Measurements from ENCODE around the gene MVB12B. TPM values are rescaled to one million over a fixed set of nuclear protein-coding genes. Genes with fewer than 3 reads are reported as not detected.
A peak's percentile ranks its signal among the peaks of the same experiment; 100 is the strongest.

Gene MVB12B
- total RNA-seq, 2 donors from 2014 or later, result 1.1 to 13.3 TPM

- no peak for DNase-seq (ENCODE audit: low spot score)
- Mint-ChIP-seq H3K9me3 (no peaks in the 10 kb centered on the region), H3K27ac (no peak overlapping the region), H3K27me3 (no peaks in the 10 kb centered on the region), H3K36me3 (no peaks in the 10 kb centered on the region), H3K4me3 (no peak overlapping the region), H3K4me1 (ENCODE audit: low read depth in 2 of 2) (no peaks in the 10 kb centered on the region)
- ATAC-seq, result peak in 1 of 2 donors; percentile 36
Measured at GRCh38 chr9:126309427-126310189, 17.0 kb upstream of the MVB12B start.

- no peak for DNase-seq (ENCODE audit: low spot score)
- no peak overlapping the region for H3K27ac Mint-ChIP-seq
- no peak overlapping the region for H3K4me3 Mint-ChIP-seq
- H3K27me3 Mint-ChIP-seq, result peaks cover 0 to 8% of the 10 kb centered on the region in 2 donors
- H3K4me1 Mint-ChIP-seq (ENCODE audit: low read depth in 2 of 2), result no peaks in the 10 kb centered on the region
- H3K36me3 Mint-ChIP-seq, result no peaks in the 10 kb centered on the region
- H3K9me3 Mint-ChIP-seq, result no peaks in the 10 kb centered on the region
- ATAC-seq, result no peak
Measured at GRCh38 chr9:126312584-126313551, 13.8 kb upstream of the MVB12B start.

- ATAC-seq, result no peak
- H3K27ac Mint-ChIP-seq, result no peak overlapping the region
- H3K27me3 Mint-ChIP-seq, result peaks cover 0 to 8% of the 10 kb centered on the region in 2 donors
- H3K4me1 Mint-ChIP-seq (ENCODE audit: low read depth in 2 of 2), result no peaks in the 10 kb centered on the region
- no peak overlapping the region for H3K4me3 Mint-ChIP-seq
- no peaks in the 10 kb centered on the region for H3K36me3 Mint-ChIP-seq
- no peaks in the 10 kb centered on the region for H3K9me3 Mint-ChIP-seq
- DNase-seq (ENCODE audit: low spot score), result no peak
Measured at GRCh38 chr9:126316085-126316655, 10.5 kb upstream of the MVB12B start.

GRCh38 chr9:126317513-126317912 lies 9.1 kb upstream of the MVB12B start:
- H3K36me3 Mint-ChIP-seq, result no peaks in the 10 kb centered on the region

GRCh38 chr9:126318858-126319257 lies 7.8 kb upstream of the MVB12B start:
- ATAC-seq (no peak), DNase-seq (ENCODE audit: low spot score) (no peak)
- H3K27me3 Mint-ChIP-seq, result peaks cover 0 to 8% of the 10 kb centered on the region in 2 donors
- no peak overlapping the region for H3K4me3 Mint-ChIP-seq
- H3K36me3 Mint-ChIP-seq, result peaks cover 1% of the 10 kb centered on the region
- H3K4me1 Mint-ChIP-seq (ENCODE audit: low read depth in 2 of 2), result no peaks in the 10 kb centered on the region
- H3K27ac Mint-ChIP-seq, result no peak overlapping the region
- no peaks in the 10 kb centered on the region for H3K9me3 Mint-ChIP-seq

More at GRCh38 chr9:126317513-126317912, 9.1 kb upstream of the MVB12B start:
- H3K27ac Mint-ChIP-seq, result peak overlapping the region in 1 of 2 donors; percentile 43
- peaks cover 0 to 8% of the 10 kb centered on the region in 2 donors for H3K27me3 Mint-ChIP-seq
- H3K4me3 Mint-ChIP-seq, result no peak overlapping the region
- H3K9me3 Mint-ChIP-seq, result no peaks in the 10 kb centered on the region
- H3K4me1 Mint-ChIP-seq (ENCODE audit: low read depth in 2 of 2), result no peaks in the 10 kb centered on the region
- ATAC-seq, result peak in 1 of 2 donors; percentile 48
- no peak for DNase-seq (ENCODE audit: low spot score)

GRCh38 chr9:126319671-126320070 lies 7.0 kb upstream of the MVB12B start:
- H3K36me3 Mint-ChIP-seq, result peaks cover 5% of the 10 kb centered on the region
- H3K4me1 Mint-ChIP-seq (ENCODE audit: low read depth in 2 of 2), result no peaks in the 10 kb centered on the region
- no peak overlapping the region for H3K27ac Mint-ChIP-seq
- H3K27me3 Mint-ChIP-seq, result peaks cover 0 to 10% of the 10 kb centered on the region in 2 donors
- no peak overlapping the region for H3K4me3 Mint-ChIP-seq
- DNase-seq (ENCODE audit: low spot score) (no peak), ATAC-seq (no peak)
- no peaks in the 10 kb centered on the region for H3K9me3 Mint-ChIP-seq

- Mint-ChIP-seq H3K9me3 (no peaks in the 10 kb centered on the region), H3K36me3 (peaks cover 5% of the 10 kb centered on the region), H3K4me1 (ENCODE audit: low read depth in 2 of 2) (no peaks in the 10 kb centered on the region), H3K27ac (no peak overlapping the region), H3K27me3 (peaks cover 0 to 7% of the 10 kb centered on the region in 2 donors), H3K4me3 (no peak overlapping the region)
- ATAC-seq (peak; percentile 44 to 63), DNase-seq (ENCODE audit: low spot score) (no peak)
Measured at GRCh38 chr9:126320158-126320922, 6.3 kb upstream of the MVB12B start.

- Mint-ChIP-seq H3K36me3 (peaks cover 5% of the 10 kb centered on the region), H3K4me1 (ENCODE audit: low read depth in 2 of 2) (no peaks in the 10 kb centered on the region), H3K27me3 (peaks cover 0 to 5% of the 10 kb centered on the region in 2 donors), H3K4me3 (no peak overlapping the region), H3K27ac (no peak overlapping the region), H3K9me3 (no peaks in the 10 kb centered on the region)
- ATAC-seq, result no peak
- no peak for DNase-seq (ENCODE audit: low spot score)
Measured at GRCh38 chr9:126321742-126322141, 4.9 kb upstream of the MVB12B start.

- no peak for DNase-seq (ENCODE audit: low spot score)
- Mint-ChIP-seq H3K9me3 (no peaks in the 10 kb centered on the region), H3K27ac (peak overlapping the region in 1 of 2 donors; percentile 73), H3K4me3 (peak overlapping the region; percentile 73), H3K27me3 (peaks cover 0 to 2% of the 10 kb centered on the region in 2 donors), H3K36me3 (peaks cover 5% of the 10 kb centered on the region), H3K4me1 (ENCODE audit: low read depth in 2 of 2) (peaks cover 12 to 31% of the 10 kb centered on the region in 2 donors)
- ATAC-seq, result no peak
Measured at GRCh38 chr9:126325821-126326220, 808 bp upstream of the MVB12B start.

GRCh38 chr9:126327006-126327713 lies 531 bp downstream of the MVB12B start:
- Mint-ChIP-seq H3K4me1 (ENCODE audit: low read depth in 2 of 2) (peaks cover 12 to 38% of the 10 kb centered on the region in 2 donors), H3K27ac (peak overlapping the region in 1 of 2 donors; percentile 58), H3K4me3 (peak overlapping the region; percentile 82), H3K9me3 (no peaks in the 10 kb centered on the region), H3K36me3 (peaks cover 5% of the 10 kb centered on the region), H3K27me3 (peaks cover 0 to 2% of the 10 kb centered on the region in 2 donors)
- ATAC-seq (peak; percentile 56 to 71), DNase-seq (ENCODE audit: low spot score) (no peak)

GRCh38 chr9:126327714-126328185 lies 1.1 kb downstream of the MVB12B start:
- H3K9me3 Mint-ChIP-seq, result no peaks in the 10 kb centered on the region
- peaks cover 5% of the 10 kb centered on the region for H3K36me3 Mint-ChIP-seq
- peaks cover 0 to 2% of the 10 kb centered on the region in 2 donors for H3K27me3 Mint-ChIP-seq
- no peak for DNase-seq (ENCODE audit: low spot score)
- H3K4me3 Mint-ChIP-seq, result peak overlapping the region; percentile 82
- peak overlapping the region; percentile 19 to 58 for H3K27ac Mint-ChIP-seq
- peaks cover 12 to 43% of the 10 kb centered on the region in 2 donors for H3K4me1 Mint-ChIP-seq (ENCODE audit: low read depth in 2 of 2)
- no peak for ATAC-seq

- Mint-ChIP-seq H3K27me3 (peaks cover 0 to 2% of the 10 kb centered on the region in 2 donors), H3K9me3 (no peaks in the 10 kb centered on the region), H3K36me3 (peaks cover 5% of the 10 kb centered on the region), H3K4me3 (peak overlapping the region; percentile 82), H3K27ac (peak overlapping the region in 1 of 2 donors; percentile 58), H3K4me1 (ENCODE audit: low read depth in 2 of 2) (peaks cover 12 to 46% of the 10 kb centered on the region in 2 donors)
- ATAC-seq (no peak), DNase-seq (ENCODE audit: low spot score) (no peak)
Measured at GRCh38 chr9:126328407-126328806, 1.8 kb downstream of the MVB12B start.

All from natural killer cell treated with Interleukin-12 subunit alpha and Interleukin-12 subunit beta and Interleukin-15 and Interleukin-18, amount 100 ng/mL, for 72 hours (primary cell).